HuH-7 (cell line): Measurements from ENCODE around the gene RPEL1.

ENCODE experiments used
- DNase-seq: peaks from one replicate; pipeline ENCODE4 v3.0.0; 2011; ENCODE audit warnings: low spot score

RPEL1 gene

DNA sequence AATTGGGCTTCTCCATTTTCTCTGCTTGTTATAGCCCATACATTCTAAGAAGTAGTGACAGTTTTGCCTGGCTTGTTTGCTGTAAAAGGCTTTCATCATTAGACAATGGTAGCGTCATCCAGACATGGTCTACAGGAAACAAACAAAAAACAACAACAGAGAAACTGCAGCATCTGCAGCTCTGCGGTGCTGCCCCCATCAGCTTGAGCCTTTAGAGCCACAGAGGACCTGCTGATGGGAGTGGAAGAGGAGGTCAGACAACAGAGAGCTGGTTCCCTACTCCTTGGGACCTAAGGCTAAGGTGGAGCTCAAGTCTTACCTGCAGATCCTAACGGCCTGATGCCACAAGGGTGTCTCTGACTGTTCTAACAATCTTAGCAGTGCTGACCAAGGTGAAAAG is 34.3 kb downstream of the RPEL1 start:
- DNase-seq = no peak

DNA sequence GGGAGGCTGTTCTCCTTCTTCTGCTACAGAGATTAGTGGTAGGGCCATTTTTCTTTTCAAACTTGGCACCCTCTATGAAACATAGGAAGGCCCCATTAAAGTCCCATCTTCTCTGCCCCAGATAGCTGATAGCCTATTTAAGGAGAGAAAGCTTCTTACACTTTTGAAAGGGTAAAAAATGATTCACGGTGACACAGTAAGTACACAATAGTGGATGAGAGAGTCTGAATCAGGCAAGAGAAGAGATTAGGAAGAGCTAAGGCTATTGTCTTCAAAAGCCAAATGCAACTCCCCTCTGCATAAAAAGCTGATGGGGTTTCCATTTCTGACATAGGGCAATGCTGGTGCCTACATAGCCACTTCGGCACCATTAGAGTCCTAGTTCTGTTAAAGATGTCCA is 34.8 kb downstream of the RPEL1 start:
- DNase-seq = no peak

DNA sequence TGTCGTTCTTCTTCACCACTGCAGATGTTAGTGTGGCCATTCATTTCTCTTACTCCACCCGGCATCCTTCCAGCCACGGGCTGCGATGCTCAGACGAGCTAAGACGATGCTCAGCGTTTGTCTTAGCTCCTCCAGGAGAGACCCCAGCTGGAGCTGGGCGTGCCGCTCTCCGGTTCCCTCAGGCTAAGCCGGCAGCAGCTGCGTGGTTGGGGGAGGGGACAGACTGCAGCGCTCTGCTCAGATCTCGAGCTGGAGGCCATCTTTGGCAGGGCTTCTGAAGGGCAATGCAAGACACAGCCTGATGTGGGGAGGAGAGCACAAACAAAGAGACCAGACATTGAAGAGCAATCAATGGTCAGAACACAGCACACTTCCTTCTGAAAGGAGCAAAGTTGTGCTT is 36.1 kb downstream of the RPEL1 start:
- DNase-seq = no peak

DNA sequence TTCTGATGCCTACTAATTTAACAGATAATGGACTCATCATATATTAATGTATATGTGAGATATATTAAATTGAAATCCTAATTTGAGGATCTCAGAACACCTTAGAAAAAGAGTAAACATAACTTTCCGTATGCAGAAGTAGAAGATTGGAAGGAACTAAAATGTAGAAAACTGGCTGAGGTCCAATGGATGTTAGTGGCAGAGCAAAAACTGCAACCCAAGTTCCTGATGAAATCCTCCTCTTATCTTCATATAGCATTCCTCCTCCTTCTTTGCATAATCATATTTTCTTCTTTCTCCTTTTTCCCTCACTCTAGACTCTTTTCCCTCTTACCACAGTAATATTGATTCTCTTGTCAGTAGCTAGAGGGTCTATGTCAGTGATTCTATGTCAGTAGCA is 37.3 kb downstream of the RPEL1 start:
- no peak for DNase-seq

DNA sequence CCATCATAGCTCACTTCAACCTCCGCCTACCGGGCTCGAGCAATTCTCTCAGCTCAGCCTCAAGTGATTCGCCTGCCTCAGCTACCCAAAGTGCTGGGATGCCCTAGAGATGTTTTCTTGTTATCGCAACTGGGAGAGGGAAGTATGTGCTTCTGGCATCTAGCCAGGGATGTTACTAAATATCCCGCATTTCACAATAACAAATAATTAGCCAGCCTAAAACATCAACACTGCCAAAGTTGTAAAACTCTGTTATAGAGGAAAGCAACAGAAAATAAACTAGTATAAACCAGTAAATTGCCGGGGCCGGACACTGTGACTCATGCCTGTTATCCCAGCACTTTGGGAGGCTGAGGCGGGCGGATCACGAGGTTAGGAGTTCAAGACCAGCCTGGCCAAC is 38.5 kb downstream of the RPEL1 start:
- DNase-seq = no peak

DNA sequence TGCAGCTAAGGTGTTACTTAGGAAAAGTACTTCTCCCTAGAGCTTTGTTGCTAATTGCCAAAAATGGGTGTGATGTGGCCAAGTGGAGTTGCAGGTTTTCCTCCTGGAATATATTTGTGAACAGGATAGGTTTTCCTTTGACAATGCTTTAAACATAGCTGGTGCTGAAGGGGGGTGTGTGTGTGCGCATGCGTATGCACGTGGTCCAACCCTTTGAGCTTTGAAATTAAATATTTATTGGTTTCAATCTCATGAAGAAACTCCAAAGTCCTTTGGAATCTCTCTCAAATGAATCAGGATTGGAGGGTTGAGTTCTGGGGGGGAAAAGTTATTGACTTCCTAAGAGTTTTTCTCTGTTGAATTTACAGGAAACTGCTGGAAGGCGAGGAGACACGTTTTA is 42.3 kb downstream of the RPEL1 start:
- no peak for DNase-seq

DNA sequence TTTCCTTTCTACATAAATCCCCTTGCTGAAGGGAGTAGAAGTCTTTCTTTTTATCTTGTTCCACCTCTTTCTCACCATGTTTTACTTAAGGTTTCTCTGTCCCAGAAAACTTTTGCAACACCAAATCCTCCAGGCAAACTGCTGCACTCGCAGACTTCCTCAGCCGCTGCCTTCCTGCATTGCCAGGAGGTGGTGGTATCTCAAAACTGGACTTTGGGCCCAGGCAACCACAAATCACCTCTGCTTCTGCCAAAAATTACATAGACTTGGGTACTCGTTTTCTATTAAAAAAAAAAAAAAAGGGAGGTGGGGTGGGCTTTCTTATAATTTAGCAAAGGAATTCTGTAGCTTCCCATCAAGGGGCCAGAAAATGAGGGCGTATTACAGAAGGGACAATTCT is 45.9 kb downstream of the RPEL1 start:
- DNase-seq = no peak

DNA sequence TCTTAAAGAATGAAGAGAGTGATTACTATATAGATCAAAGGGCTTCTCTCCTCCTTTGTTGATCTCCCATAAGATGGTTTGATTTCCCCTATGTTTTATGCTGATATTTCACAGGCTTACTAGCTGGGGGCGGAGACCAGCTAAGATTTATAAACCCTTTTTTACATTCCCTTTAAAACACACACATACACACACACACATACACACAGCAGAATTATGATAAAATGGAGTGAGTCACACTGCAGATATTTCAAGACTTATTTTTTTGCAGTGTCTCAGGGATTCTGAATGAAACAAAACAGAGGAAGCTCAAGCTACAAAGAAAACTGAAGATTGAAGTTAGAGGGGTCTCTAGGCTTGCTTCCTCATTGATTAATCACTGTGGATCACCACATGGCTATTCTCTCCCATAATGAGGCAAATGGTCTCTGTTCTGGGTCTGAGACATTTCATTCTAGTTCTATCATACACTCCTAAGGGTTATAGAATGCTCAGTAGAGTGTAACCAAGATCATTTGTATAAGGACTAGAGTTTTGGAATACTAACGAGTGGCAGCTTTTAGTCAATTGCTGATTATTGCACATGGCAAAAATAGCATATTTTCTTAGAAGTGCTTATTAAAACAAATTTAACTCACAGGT is 49.8 kb downstream of the RPEL1 start:
- DNase-seq = no peak
